ENCODE results near the gene FCHSD2. TPM values are rescaled to one million over a fixed set of nuclear protein-coding genes. Genes with fewer than 3 reads are reported as not detected.

The FCHSD2 gene
- total RNA-seq, 1 donor from 2014 or later = 18.9 TPM

GRCh38 chr11:73171436-73172161 is 29.5 kb upstream of the FCHSD2 start:
- no peak for DNase-seq (ENCODE audit: low read depth)

GRCh38 chr11:73170140-73170539 is 28.0 kb upstream of the FCHSD2 start:
- Histone ChIP-seq H3K27me3 (ENCODE audit: insufficient read depth, low read length) (peaks cover under 1% of the 10 kb centered on the region), H3K9ac (ENCODE audit: low read length) (no peak overlapping the region), H3K9me3 (ENCODE audit: insufficient read depth, low read depth, low read length) (no peaks in the 10 kb centered on the region), H2AFZ (ENCODE audit: low read depth, low read length) (no peak overlapping the region), H4K20me1 (ENCODE audit: insufficient read depth, low read length) (no peaks in the 10 kb centered on the region), H3K4me2 (ENCODE audit: low read length) (no peak overlapping the region), H3K27ac (ENCODE audit: low read depth, low read length) (no peak overlapping the region), H3K4me1 (ENCODE audit: insufficient read depth, low read length) (no peaks in the 10 kb centered on the region), H3K4me3 (ENCODE audit: insufficient read depth, low read depth, low read length) (no peak overlapping the region), H3K36me3 (ENCODE audit: insufficient read depth, low read length) (no peaks in the 10 kb centered on the region), H3K79me2 (ENCODE audit: insufficient read depth, low read length) (no peaks in the 10 kb centered on the region)
- TF ChIP-seq EZH2 (IDR thresholded peaks at IDR 0.05; ENCODE audit: insufficient read depth, low read length) = no peak
- TF ChIP-seq, protein P1, sequence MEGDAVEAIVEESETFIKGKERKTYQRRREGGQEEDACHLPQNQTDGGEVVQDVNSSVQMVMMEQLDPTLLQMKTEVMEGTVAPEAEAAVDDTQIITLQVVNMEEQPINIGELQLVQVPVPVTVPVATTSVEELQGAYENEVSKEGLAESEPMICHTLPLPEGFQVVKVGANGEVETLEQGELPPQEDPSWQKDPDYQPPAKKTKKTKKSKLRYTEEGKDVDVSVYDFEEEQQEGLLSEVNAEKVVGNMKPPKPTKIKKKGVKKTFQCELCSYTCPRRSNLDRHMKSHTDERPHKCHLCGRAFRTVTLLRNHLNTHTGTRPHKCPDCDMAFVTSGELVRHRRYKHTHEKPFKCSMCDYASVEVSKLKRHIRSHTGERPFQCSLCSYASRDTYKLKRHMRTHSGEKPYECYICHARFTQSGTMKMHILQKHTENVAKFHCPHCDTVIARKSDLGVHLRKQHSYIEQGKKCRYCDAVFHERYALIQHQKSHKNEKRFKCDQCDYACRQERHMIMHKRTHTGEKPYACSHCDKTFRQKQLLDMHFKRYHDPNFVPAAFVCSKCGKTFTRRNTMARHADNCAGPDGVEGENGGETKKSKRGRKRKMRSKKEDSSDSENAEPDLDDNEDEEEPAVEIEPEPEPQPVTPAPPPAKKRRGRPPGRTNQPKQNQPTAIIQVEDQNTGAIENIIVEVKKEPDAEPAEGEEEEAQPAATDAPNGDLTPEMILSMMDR (IDR thresholded peaks at IDR 0.05; ENCODE audit: insufficient read depth, low read depth, low read length) = no peak
- H3K4me3 Mint-ChIP-seq (ENCODE audit: unreplicated experiment) = no peak overlapping the region
- FAIRE-seq = no peak
- H3K9me3 Mint-ChIP-seq (ENCODE audit: unreplicated experiment) = no peaks in the 10 kb centered on the region
- no peak overlapping the region for H3K27ac Mint-ChIP-seq (ENCODE audit: unreplicated experiment)
- peaks cover 2% of the 10 kb centered on the region for H3K4me1 Mint-ChIP-seq (ENCODE audit: low read depth, unreplicated experiment)
- no peaks in the 10 kb centered on the region for H3K36me3 Mint-ChIP-seq (ENCODE audit: low read depth, unreplicated experiment)
- DNase-seq (ENCODE audit: low read depth) = no peak
- H3K27me3 Mint-ChIP-seq (ENCODE audit: low read depth, unreplicated experiment) = peaks cover 12% of the 10 kb centered on the region

More at GRCh38 chr11:73171436-73172161, 29.5 kb upstream of the FCHSD2 start:
- no peaks in the 10 kb centered on the region for H3K9me3 Mint-ChIP-seq (ENCODE audit: unreplicated experiment)
- Histone ChIP-seq H3K9me3 (ENCODE audit: insufficient read depth, low read depth, low read length) (no peaks in the 10 kb centered on the region), H3K4me2 (ENCODE audit: low read length) (no peak overlapping the region), H3K27me3 (ENCODE audit: insufficient read depth, low read length) (no peaks in the 10 kb centered on the region), H3K9ac (ENCODE audit: low read length) (no peak overlapping the region), H3K4me1 (ENCODE audit: insufficient read depth, low read length) (no peaks in the 10 kb centered on the region), H3K79me2 (ENCODE audit: insufficient read depth, low read length) (no peaks in the 10 kb centered on the region), H3K4me3 (ENCODE audit: insufficient read depth, low read depth, low read length) (no peak overlapping the region), H4K20me1 (ENCODE audit: insufficient read depth, low read length) (no peaks in the 10 kb centered on the region), H2AFZ (ENCODE audit: low read depth, low read length) (no peak overlapping the region), H3K36me3 (ENCODE audit: insufficient read depth, low read length) (no peaks in the 10 kb centered on the region), H3K27ac (ENCODE audit: low read depth, low read length) (no peak overlapping the region)
- TF ChIP-seq, protein P1 (IDR thresholded peaks at IDR 0.05; ENCODE audit: insufficient read depth, low read depth, low read length) = no peak
- no peak for TF ChIP-seq EZH2 (IDR thresholded peaks at IDR 0.05; ENCODE audit: insufficient read depth, low read length)
- no peak for FAIRE-seq
- H3K27ac Mint-ChIP-seq (ENCODE audit: unreplicated experiment) = no peak overlapping the region
- H3K36me3 Mint-ChIP-seq (ENCODE audit: low read depth, unreplicated experiment) = no peaks in the 10 kb centered on the region
- no peak overlapping the region for H3K4me3 Mint-ChIP-seq (ENCODE audit: unreplicated experiment)
- no peaks in the 10 kb centered on the region for H3K4me1 Mint-ChIP-seq (ENCODE audit: low read depth, unreplicated experiment)
- peaks cover 16% of the 10 kb centered on the region for H3K27me3 Mint-ChIP-seq (ENCODE audit: low read depth, unreplicated experiment)

DNA sequence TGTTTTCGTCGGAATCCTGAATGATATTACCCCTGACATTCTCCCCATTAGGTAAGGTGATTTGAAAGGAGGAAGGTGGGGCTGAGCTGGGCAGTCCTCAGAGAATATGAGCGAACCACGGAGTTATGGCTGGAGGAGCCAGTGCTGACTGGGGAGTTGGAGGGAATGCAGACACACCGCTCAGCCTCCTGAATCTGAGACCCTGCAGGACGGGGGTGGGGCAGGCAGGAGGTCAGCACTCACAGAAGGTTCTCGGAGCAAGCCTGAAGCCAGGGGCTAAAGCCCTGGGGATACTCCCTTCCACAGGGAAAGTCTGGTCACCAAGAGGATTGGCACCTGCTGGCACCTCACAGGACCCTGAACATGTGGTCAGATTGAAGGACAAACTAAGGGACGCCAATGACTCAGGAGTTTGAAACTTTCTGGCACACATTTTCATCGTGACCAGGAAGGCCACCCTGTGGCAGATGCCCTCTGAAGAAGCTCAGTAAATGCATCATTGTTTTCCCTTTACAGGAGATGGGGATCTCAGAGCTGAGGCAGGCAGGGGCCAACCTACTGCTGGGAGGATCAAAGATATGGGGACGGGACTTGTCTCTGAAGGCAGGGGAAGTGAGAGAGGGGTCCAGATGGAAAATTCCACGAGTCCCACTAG is 26.9 kb upstream of the FCHSD2 start:
- FAIRE-seq (no peak), DNase-seq (ENCODE audit: low read depth) (no peak)
- H3K36me3 ChIP-seq (ENCODE audit: insufficient read depth, low read length) = no peaks in the 10 kb centered on the region
- H3K4me1 ChIP-seq (ENCODE audit: insufficient read depth, low read length) = no peaks in the 10 kb centered on the region
- H3K27ac ChIP-seq (ENCODE audit: low read depth, low read length) = no peak overlapping the region
- peaks cover 4% of the 10 kb centered on the region for H3K27me3 ChIP-seq (ENCODE audit: insufficient read depth, low read length)
- no peak overlapping the region for H3K4me3 Mint-ChIP-seq (ENCODE audit: unreplicated experiment)
- H3K27ac Mint-ChIP-seq (ENCODE audit: unreplicated experiment) = no peak overlapping the region
- H3K9me3 ChIP-seq (ENCODE audit: insufficient read depth, low read depth, low read length) = no peaks in the 10 kb centered on the region
- H3K79me2 ChIP-seq (ENCODE audit: insufficient read depth, low read length) = no peaks in the 10 kb centered on the region
- H3K4me3 ChIP-seq (ENCODE audit: insufficient read depth, low read depth, low read length) = no peak overlapping the region
- no peaks in the 10 kb centered on the region for H3K9me3 Mint-ChIP-seq (ENCODE audit: unreplicated experiment)
- no peak overlapping the region for H3K4me2 ChIP-seq (ENCODE audit: low read length)
- H3K9ac ChIP-seq (ENCODE audit: low read length) = no peak overlapping the region
- no peak overlapping the region for H2AFZ ChIP-seq (ENCODE audit: low read depth, low read length)
- H3K27me3 Mint-ChIP-seq (ENCODE audit: low read depth, unreplicated experiment) = peaks cover 10% of the 10 kb centered on the region
- TF ChIP-seq, protein P1 (IDR thresholded peaks at IDR 0.05; ENCODE audit: insufficient read depth, low read depth, low read length) = no peak
- no peak for TF ChIP-seq EZH2 (IDR thresholded peaks at IDR 0.05; ENCODE audit: insufficient read depth, low read length)
- peaks cover 5% of the 10 kb centered on the region for H3K4me1 Mint-ChIP-seq (ENCODE audit: low read depth, unreplicated experiment)
- no peaks in the 10 kb centered on the region for H3K36me3 Mint-ChIP-seq (ENCODE audit: low read depth, unreplicated experiment)
- no peaks in the 10 kb centered on the region for H4K20me1 ChIP-seq (ENCODE audit: insufficient read depth, low read length)

All from astrocyte (in vitro differentiated cells and primary cell).